HPDE6-E6E7 (cell line): ENCODE results near the gene PACSIN1.

Source experiments
- DNase-seq: peaks from one replicate; pipeline ENCODE4 v3.0.0; 2011; ENCODE audit warnings: missing footprints; ENCODE audit errors: extremely low spot score

The PACSIN1 gene

GRCh38 chr6:34465531-34466241 is at the start of gene PACSIN1:
TSS of gene PACSIN1 (plus strand) at chr6:34466076. CDS start at chr6:34526306, 60,230 bp downstream.
- no peak for DNase-seq

DNA sequence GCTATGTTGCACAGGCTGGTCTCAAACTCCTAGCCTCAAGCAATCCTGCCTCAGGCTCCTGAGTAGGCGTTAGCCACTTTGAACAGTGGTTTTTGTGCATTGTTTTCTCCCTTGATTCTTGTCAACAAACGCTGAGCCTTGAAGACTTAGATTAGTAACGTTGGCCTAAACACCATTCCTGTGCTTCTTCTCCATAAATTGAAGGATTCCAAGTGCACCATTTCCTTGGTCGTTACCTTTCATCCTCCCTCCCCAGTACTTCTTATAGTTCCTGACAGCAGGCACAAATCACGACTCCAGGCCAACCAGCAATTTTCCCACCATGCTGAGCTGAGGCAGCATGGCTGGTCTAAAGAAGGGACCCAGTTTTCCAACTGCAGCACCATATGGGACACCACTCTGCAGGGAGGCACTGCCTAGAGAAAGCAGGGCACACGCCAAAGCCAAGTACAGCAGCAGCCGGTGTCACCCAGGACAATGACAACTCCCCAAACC is 49.0 kb upstream of the PACSIN1 start:
- DNase-seq: no peak

DNA sequence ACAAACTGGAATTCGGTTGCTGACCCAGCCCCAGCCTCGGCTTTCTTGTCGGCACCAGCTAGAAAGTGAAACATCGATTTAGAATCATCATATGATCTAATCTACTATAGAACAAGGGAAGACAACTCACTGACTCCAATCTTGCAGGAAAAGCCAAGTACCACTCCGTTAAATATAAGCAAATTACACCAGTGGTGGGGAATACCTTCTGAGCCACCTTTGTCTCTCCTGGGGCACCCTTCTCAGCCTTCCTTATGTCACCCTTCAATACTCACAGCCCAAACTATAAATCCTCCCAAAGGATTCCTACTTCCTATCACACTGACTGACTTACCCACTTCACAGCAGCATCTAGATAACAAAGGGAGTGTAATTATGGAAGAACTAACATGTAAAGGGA is 47.5 kb upstream of the PACSIN1 start:
- DNase-seq: no peak

- no peak for DNase-seq
Measured at GRCh38 chr6:34423254-34423653, 42.6 kb upstream of the PACSIN1 start.

GRCh38 chr6:34424200-34425131 is 41.4 kb upstream of the PACSIN1 start:
- DNase-seq: no peak

- no peak for DNase-seq
Measured at GRCh38 chr6:34425132-34425497, 40.8 kb upstream of the PACSIN1 start.

GRCh38 chr6:34425498-34426410 is 40.1 kb upstream of the PACSIN1 start, which contains the start of gene RPS10:
TSS of gene RPS10 (minus strand) at chr6:34426069. CDS start at chr6:34425221, 848 bp downstream.
- peak; percentile 96 for DNase-seq

DNA sequence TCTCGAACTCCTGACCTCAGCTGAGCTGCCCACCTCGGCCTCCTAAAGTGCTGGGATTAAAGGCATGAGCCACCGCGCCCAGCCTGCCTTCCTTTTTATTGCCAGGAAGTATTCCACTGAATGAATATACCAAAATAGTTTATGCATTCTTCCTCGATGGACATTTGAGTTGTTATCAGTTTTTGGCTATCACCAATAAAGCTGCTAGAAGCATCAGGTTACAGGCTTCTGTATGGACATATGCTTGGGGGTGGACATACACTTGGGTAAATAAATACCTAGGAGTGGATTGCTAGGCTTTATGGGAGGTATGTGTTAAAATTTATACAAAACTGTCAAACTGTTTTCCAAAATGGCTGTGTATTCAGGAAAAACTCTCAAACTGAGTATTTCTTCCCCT is 30.0 kb upstream of the PACSIN1 start:
- no peak for DNase-seq

DNA sequence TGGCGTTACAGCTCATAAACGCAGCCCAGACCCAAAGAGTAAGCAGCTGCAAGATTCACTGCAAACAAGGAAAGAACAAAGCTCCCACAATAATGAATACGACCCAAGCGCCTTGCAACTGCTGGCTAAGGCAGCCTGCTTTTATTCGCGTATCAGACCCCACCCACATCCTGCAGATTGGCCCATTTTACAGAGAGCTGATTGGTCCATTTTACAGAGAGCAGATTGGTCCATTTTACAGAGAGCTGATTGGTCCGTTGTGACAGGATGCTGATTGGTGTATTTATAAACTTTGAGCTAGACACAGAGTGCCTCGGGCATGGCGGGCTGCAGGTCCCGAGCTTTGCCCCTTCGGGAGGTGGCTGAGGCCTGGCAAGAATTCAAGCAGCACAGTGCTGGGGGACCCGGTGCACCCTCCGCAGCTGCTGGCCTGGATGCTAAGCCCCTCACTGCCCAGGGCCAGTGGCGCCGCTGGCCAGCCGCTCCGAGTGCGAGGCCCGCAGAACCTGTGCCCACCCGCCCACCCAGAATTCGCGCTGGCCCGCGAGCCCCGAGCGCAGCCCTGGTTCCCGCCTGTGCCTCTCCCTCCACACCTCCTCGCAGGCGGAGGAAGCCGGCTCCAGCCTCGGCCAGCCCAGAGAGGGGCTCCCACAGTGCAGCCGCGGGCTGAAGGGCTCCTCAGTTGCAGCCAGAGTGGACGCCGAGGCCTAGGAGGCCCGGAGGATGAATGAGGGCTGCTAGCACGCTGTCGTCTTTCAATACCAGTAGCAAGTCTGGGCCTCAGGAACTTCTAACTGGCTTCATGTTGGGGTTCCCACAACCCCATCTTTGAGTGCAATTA is 28.9 kb upstream of the PACSIN1 start:
- no peak for DNase-seq

DNA sequence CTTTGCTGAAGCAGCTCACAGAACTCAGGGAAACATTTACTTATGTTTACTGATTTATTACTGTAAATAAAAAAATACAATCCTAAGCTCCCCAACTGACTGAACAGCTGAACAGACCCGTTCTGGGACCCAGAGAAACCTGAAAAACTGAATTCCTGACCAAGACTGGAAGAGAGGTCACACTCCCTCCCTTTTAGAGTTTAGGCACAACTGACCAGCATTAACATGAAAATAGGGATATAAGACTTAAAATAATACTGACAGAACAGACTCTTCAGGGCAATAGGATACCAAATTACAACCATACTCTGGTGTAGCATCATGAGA is 28.3 kb upstream of the PACSIN1 start:
- DNase-seq: no peak

DNA sequence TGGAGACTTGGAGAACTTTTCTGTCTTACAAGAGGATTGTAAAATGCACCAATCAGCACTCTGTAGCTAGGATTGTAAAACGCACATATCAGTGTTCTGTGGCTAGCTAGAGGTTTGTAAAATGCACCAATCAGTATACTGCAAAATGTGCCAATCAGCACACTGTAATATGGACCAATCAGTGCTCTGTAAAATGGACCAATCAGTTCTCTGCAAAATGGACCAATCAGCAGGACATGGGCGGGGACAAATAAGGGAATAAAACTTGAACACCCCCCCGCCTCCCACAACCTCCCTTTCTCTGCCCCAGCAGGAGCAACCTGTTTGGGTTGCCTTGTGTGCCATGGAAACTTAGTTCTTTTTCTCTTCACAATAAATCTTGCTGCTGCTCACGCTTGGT is 27.2 kb upstream of the PACSIN1 start:
- no peak for DNase-seq

DNA sequence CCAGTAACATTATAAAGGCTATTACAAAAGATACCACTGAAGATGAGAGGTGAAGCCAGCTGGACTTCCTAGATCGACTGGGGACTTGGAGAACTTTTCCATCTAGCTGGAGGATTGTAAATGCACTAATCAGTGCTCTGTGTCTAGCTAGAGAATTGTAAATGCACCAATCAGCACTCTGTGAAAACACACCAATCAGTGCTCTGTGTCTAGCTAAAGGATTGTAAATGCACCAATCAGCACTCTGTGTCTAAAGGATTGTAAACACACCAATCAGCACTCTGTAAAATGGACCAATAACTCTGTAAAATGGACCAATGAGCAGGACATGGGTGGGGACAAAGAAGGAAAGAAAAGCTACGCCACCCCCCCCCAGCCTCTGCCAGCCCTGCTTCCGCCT is 26.4 kb upstream of the PACSIN1 start:
- DNase-seq: no peak

- DNase-seq: no peak
Measured at GRCh38 chr6:34441526-34441925, 24.4 kb upstream of the PACSIN1 start.

DNA sequence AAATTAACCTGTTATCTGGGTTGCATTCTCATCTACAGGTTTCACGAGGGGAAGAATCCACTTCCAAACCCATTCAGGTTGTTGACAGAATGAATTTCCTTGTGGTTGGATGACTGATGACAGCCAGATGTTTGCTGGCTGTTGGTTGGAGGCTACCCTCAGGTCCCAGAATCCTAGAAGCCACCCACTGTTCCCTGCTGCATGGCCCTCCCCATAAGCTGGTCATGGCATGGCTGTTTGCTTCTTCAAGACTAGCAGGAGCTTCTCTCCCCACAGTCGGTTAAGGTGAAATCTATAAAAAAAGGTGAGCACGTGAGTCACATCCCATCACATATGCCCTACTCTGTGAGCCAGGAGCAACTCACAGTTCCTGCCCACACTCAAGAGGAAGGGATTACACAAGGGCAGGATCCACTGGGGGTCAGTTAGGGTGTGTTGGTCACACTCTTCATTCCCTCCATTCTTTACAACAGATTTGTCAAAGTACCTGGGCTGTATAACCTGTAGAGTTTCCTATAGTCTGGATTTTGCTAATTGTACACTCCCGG is 20.5 kb upstream of the PACSIN1 start:
- DNase-seq: no peak

DNA sequence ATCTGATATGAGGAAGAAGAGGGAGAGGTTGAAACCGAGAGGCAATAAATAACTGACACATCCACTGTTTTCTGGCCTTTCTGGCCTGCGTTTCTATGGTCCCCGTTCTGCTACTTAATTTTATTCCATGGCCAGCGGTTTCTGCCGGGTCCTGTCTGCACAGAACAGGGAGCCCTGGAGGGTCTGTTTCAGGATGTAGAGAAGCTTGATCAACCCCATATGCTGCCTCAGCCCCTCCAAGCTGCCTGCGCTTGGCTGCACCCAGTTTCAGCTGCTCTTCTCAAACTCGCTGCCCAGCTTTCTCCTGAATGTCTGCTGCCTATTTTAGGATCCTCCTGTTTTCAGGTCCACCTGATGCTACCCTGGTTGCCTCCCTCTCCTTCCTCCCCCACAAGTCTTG is 18.5 kb upstream of the PACSIN1 start:
- DNase-seq: no peak

DNA sequence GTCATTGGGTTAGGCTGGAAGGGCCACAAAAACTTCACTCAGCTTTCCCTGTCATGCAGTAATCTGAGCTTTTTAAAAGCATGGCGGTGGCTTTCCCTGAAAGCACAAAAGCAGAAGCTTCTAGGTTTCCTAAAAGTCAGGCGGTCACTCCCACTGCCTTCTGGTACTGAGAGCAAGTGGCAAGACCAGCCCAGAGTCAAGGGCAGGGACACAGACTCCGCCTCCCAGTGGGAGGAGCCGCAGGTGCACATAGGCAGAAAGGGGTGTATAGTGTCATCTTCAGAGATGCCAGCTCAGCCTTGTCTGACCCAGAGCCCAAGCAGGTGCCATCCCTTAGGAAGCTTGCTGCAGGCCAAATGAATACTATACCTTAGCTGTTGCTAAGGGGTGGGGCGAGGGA is 18.0 kb upstream of the PACSIN1 start:
- no peak for DNase-seq

DNA sequence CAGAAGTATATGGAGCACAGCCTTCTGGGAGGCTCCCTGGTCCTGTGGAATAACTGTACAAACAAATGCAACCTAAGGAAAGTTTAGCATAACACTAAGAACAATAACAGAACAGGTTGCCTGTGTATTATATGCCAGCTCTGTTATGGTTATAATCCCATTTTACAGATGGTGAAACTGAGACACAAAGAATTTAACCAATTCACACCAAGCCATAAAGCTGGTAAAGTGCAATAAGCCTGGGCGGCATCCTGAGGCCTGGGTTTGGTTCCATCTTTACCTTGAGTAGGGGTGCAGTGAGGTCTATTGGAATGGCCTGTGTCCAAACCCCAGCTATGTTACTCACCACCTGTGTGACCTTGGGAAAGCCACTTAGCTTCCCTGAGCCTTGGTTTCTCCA is 14.7 kb upstream of the PACSIN1 start:
- no peak for DNase-seq

- DNase-seq: no peak
Measured at GRCh38 chr6:34455831-34456230, 10.0 kb upstream of the PACSIN1 start.

GRCh38 chr6:34457382-34457741 is 8.5 kb upstream of the PACSIN1 start:
- no peak for DNase-seq
